ENCODE measurements around the gene RAB3B. TPM values are rescaled to one million over a fixed set of nuclear protein-coding genes. Genes with fewer than 3 reads are reported as not detected.
A peak's percentile ranks its signal among the peaks of the same experiment; 100 is the strongest.
"Not testable (repeated sequence)": the region's sequence is repeated elsewhere in the genome, so short reads cannot be mapped to it uniquely, and the experiment has no call there.

RAB3B gene
- total RNA-seq, 4 donors from 2014 or later: 0.02 to 0.04 TPM; not detected in 2

GRCh38 chr1:52007215-52008002 lies 16.9 kb upstream of the RAB3B start:
- ATAC-seq (no peak), DNase-seq (no peak)
- Histone ChIP-seq H3K36me3 (no peaks in the 10 kb centered on the region), H3K4me3 (no peak overlapping the region), H3K4me1 (no peaks in the 10 kb centered on the region), H3K27me3 (peaks cover 0 to 18% (median 0%) of the 10 kb centered on the region in 3 donors), H3K9me3 (no peaks in the 10 kb centered on the region), H3K27ac (no peak overlapping the region)
- intact Hi-C loops (cut with DNase I; ENCODE audit: low total_unique reads): no loop called here
- TF ChIP-seq CTCF (IDR thresholded peaks at IDR 0.05 in 4 of 5, conservative IDR thresholded peaks at IDR 0.05 in 1 of 5) (no peak), POLR2A (IDR thresholded peaks at IDR 0.05) (no peak)
- in situ Hi-C loops (cut with MboI; ENCODE audit: low sequenced_read_pairs in 4 of 4): loop anchor here in 1 of 4 donors (10.0 kb wide), 1 partner anchor 103 kb away; no protein-coding TSS in a partner anchor

GRCh38 chr1:52006081-52006553 lies 15.6 kb upstream of the RAB3B start:
- H3K4me1 ChIP-seq; H3K36me3 ChIP-seq; H3K9me3 ChIP-seq; H3K27ac ChIP-seq; intact Hi-C loops (cut with DNase I; ENCODE audit: low total_unique reads); H3K4me3 ChIP-seq; ATAC-seq; DNase-seq: not testable (repeated sequence)
- peaks cover 0 to 18% (median 0%) of the 10 kb centered on the region in 3 donors for H3K27me3 ChIP-seq
- in situ Hi-C loops (cut with MboI; ENCODE audit: low sequenced_read_pairs in 4 of 4): loop anchor here in 1 of 4 donors (10.0 kb wide), 1 partner anchor 101 kb away; no protein-coding TSS in a partner anchor

- H3K27me3 ChIP-seq: peaks cover 0 to 18% (median 0%) of the 10 kb centered on the region in 3 donors
- H3K4me1 ChIP-seq; DNase-seq; H3K4me3 ChIP-seq; intact Hi-C loops (cut with DNase I; ENCODE audit: low total_unique reads); ATAC-seq; H3K36me3 ChIP-seq; H3K9me3 ChIP-seq; H3K27ac ChIP-seq: not testable (repeated sequence)
- in situ Hi-C loops (cut with MboI; ENCODE audit: low sequenced_read_pairs in 4 of 4): loop anchor here in 1 of 4 donors (10.0 kb wide), 1 partner anchor 101 kb away; no protein-coding TSS in a partner anchor
Measured at GRCh38 chr1:52005548-52005947, 15.0 kb upstream of the RAB3B start.

GRCh38 chr1:52003877-52004276 lies 13.4 kb upstream of the RAB3B start:
- no peaks in the 10 kb centered on the region for H3K4me1 ChIP-seq
- no peak for DNase-seq
- in situ Hi-C loops (cut with MboI; ENCODE audit: low sequenced_read_pairs in 4 of 4) (loop anchor here in 2 of 4 donors (5.0 to 10.0 kb wide), 2 partner anchors 99 to 107 kb away; no protein-coding TSS in a partner anchor), intact Hi-C loops (cut with DNase I; ENCODE audit: low total_unique reads) (no loop called here)
- no peak overlapping the region for H3K4me3 ChIP-seq
- TF ChIP-seq CTCF (IDR thresholded peaks at IDR 0.05 in 4 of 5, conservative IDR thresholded peaks at IDR 0.05 in 1 of 5) (no peak), POLR2A (IDR thresholded peaks at IDR 0.05) (no peak)
- no peak for ATAC-seq
- H3K27me3 ChIP-seq: peaks cover 0 to 12% (median 0%) of the 10 kb centered on the region in 3 donors
- no peaks in the 10 kb centered on the region for H3K36me3 ChIP-seq
- no peak overlapping the region for H3K27ac ChIP-seq
- no peaks in the 10 kb centered on the region for H3K9me3 ChIP-seq

GRCh38 chr1:52002038-52002917 lies 11.8 kb upstream of the RAB3B start:
- no peaks in the 10 kb centered on the region for H3K9me3 ChIP-seq
- no peaks in the 10 kb centered on the region for H3K36me3 ChIP-seq
- in situ Hi-C loops (cut with MboI; ENCODE audit: low sequenced_read_pairs in 4 of 4) (loop anchor here in 2 of 4 donors (5.0 to 10.0 kb wide), 2 partner anchors 97 to 105 kb away; no protein-coding TSS in a partner anchor), intact Hi-C loops (cut with DNase I; ENCODE audit: low total_unique reads) (loop anchor here (1.0 kb wide), 1 partner anchor 105 kb away; no protein-coding TSS in a partner anchor)
- no peaks in the 10 kb centered on the region for H3K4me1 ChIP-seq
- DNase-seq (peak; percentile 13 to 35), ATAC-seq (peak; percentile 96 to 99)
- peaks cover 0 to 12% (median 0%) of the 10 kb centered on the region in 3 donors for H3K27me3 ChIP-seq
- H3K27ac ChIP-seq: no peak overlapping the region
- H3K4me3 ChIP-seq: no peak overlapping the region
- TF ChIP-seq CTCF (IDR thresholded peaks at IDR 0.05 in 4 of 5, conservative IDR thresholded peaks at IDR 0.05 in 1 of 5): peak; percentile 76 to 89 (median 85)
- no peak for TF ChIP-seq POLR2A (IDR thresholded peaks at IDR 0.05)
